SHP77 (cell line): Measurements from ENCODE around the gene EML6.
"Not testable (repeated sequence)": the region's sequence is repeated elsewhere in the genome, so short reads cannot be mapped to it uniquely, and the experiment has no call there.

Experiments
- DNase-seq, 2 experiments: peaks; one replicate each; lab custom pipeline; 2025; lab: John Stamatoyannopoulos, UW

EML6 gene

GRCh38 chr2:54965425-54965824 lies 242.0 kb downstream of the EML6 start:
- no peak for DNase-seq

GRCh38 chr2:54966165-54966832 lies 242.8 kb downstream of the EML6 start:
- no peak for DNase-seq

GRCh38 chr2:54966837-54967236 lies 243.4 kb downstream of the EML6 start:
- no peak for DNase-seq

- DNase-seq = no peak
Observed at GRCh38 chr2:54967269-54967668, 243.8 kb downstream of the EML6 start.

GRCh38 chr2:54967759-54968365 lies 244.4 kb downstream of the EML6 start:
- no peak for DNase-seq

GRCh38 chr2:54968561-54969218 lies 245.2 kb downstream of the EML6 start:
- DNase-seq = no peak

- no peak for DNase-seq
Observed at GRCh38 chr2:54969295-54969939, 246.0 kb downstream of the EML6 start.

GRCh38 chr2:54969940-54970338 lies 246.5 kb downstream of the EML6 start:
- no peak for DNase-seq

- no peak for DNase-seq
Observed at GRCh38 chr2:54975175-54975574, 251.7 kb downstream of the EML6 start.

GRCh38 chr2:54975598-54976492 lies 252.4 kb downstream of the EML6 start:
- no peak for DNase-seq

- DNase-seq = no peak
Observed at GRCh38 chr2:54977149-54977548, 253.7 kb downstream of the EML6 start.

- DNase-seq = no peak
Observed at GRCh38 chr2:54979321-54980044, 256.0 kb downstream of the EML6 start.

GRCh38 chr2:54981385-54981784 lies 257.9 kb downstream of the EML6 start:
- DNase-seq = no peak

- DNase-seq = no peak
Observed at GRCh38 chr2:54983345-54984220, 260.1 kb downstream of the EML6 start.

- DNase-seq = no peak
Observed at GRCh38 chr2:54984476-54984875, 261.0 kb downstream of the EML6 start.

GRCh38 chr2:54986264-54986663 lies 262.8 kb downstream of the EML6 start:
- DNase-seq = no peak

GRCh38 chr2:54988612-54989011 lies 265.1 kb downstream of the EML6 start:
- DNase-seq = no peak

- DNase-seq = not testable (repeated sequence)
Observed at GRCh38 chr2:54990694-54991093, 267.2 kb downstream of the EML6 start.

- no peak for DNase-seq
Observed at GRCh38 chr2:54995553-54995952, 272.1 kb downstream of the EML6 start.

GRCh38 chr2:54997826-54998225 lies 274.4 kb downstream of the EML6 start:
- no peak for DNase-seq
